Keratinocyte (primary cell): ENCODE measurements around the gene MYBBP1A.

Experiments used
- EZH2 ChIP-seq: IDR thresholded peaks from one replicate; pipeline ENCODE4 v1.6.1; 2012; ENCODE audit warnings: inconsistent platforms, mild to moderate bottlenecking, low read length, moderate library complexity
- TF ChIP-seq, protein P1 (sequence below), 3 experiments: IDR thresholded peaks in 1 of 3; conservative IDR thresholded peaks in 1 of 3; optimal IDR thresholded peaks in 1 of 3; 2 replicates in 2 of 3; 3 replicates in 1 of 3; pipeline versions ENCODE3 to v1.5.1; 2011; ENCODE audit warnings: low read length in 3 of 3, mild to moderate bottlenecking in 3 of 3, moderate library complexity in 2 of 3, control low read depth in 1 of 3, inconsistent platforms in 1 of 3; ENCODE audit not compliant: insufficient read depth in 2 of 3; ENCODE audit errors: extremely low read depth in 1 of 3

DNA sequence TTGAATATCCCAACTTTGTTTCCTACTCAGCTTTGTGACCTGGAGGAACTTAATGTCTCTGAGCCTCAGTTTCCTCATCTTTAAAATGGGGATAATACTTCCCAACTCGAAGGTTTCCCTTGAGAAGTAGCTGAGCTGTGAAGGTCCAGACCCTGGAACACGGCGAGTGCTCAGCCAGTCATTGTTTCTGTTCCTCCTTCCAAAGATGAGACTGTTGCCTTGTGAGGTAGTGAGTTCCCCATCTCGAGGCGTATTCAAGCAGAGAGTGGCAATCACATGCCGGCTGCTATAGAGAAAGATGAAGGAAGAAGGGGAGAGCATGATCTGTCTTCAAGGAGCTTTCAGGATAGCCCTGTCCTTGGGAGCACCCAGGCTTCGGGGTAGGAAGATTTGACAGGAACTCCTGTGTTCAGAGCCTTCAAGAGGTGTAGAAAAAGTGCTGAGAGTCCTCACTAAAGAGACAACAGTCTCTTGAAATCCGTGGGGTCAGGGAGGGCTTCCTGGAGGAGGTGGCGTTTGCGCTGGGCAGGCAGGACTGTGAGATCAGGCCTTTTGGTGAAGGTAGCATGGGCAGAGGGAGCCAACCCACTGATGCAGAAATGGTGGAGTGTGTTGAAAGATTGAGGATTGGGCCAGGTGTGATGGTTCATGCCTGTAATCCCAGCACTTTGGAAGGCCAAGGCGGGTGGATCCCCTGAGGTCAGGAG lies 29.3 kb downstream of the MYBBP1A start:
- TF ChIP-seq, protein P1, sequence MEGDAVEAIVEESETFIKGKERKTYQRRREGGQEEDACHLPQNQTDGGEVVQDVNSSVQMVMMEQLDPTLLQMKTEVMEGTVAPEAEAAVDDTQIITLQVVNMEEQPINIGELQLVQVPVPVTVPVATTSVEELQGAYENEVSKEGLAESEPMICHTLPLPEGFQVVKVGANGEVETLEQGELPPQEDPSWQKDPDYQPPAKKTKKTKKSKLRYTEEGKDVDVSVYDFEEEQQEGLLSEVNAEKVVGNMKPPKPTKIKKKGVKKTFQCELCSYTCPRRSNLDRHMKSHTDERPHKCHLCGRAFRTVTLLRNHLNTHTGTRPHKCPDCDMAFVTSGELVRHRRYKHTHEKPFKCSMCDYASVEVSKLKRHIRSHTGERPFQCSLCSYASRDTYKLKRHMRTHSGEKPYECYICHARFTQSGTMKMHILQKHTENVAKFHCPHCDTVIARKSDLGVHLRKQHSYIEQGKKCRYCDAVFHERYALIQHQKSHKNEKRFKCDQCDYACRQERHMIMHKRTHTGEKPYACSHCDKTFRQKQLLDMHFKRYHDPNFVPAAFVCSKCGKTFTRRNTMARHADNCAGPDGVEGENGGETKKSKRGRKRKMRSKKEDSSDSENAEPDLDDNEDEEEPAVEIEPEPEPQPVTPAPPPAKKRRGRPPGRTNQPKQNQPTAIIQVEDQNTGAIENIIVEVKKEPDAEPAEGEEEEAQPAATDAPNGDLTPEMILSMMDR (optimal IDR thresholded peaks at IDR 0.05 in 1 of 3, IDR thresholded peaks at IDR 0.05 in 1 of 3, conservative IDR thresholded peaks at IDR 0.05 in 1 of 3; ENCODE audit: extremely low read depth in 1 of 3, insufficient read depth in 2 of 3, low read length in 3 of 3): no peak
- no peak for TF ChIP-seq EZH2
